Karpas-422 (cell line): ENCODE results near the gene MFSD1. TPM values are rescaled to one million over a fixed set of nuclear protein-coding genes. Genes with fewer than 3 reads are reported as not detected.

ENCODE experiments used
- DNase-seq: peaks from one replicate; pipeline ENCODE4 v3.0.0-alpha.2; 2015
- H2AFZ ChIP-seq: fragments of 200-600 bp; sonication (generic); 2 replicates; pipeline ENCODE4 v1.6.1; 2014; ENCODE audit warnings: antibody characterized with exemption, low read length, mixed read lengths
- H3K27ac ChIP-seq: fragments of 200-600 bp; sonication (generic); 2 replicates; pipeline ENCODE4 v1.5.1; 2014; ENCODE audit warnings: mild to moderate bottlenecking, low read length, moderate library complexity
- H3K27me3 ChIP-seq: fragments of 200-600 bp; sonication (generic); 2 replicates; pipeline ENCODE4 v1.6.1; 2014; ENCODE audit warnings: low read length, mixed read lengths
- H3K36me3 ChIP-seq: fragments of 200-600 bp; sonication (generic); 2 replicates; pipeline ENCODE4 v1.6.1; 2014; ENCODE audit warnings: low read length, mixed read lengths; ENCODE audit not compliant: insufficient read depth
- H3K4me1 ChIP-seq: fragments of 200-600 bp; sonication (generic); 2 replicates; pipeline ENCODE4 v1.6.1; 2014; ENCODE audit warnings: mild to moderate bottlenecking, low read length, mixed read lengths
- H3K4me2 ChIP-seq: fragments of 200-600 bp; sonication (generic); 2 replicates; pipeline ENCODE4 v1.6.1; 2014; ENCODE audit warnings: low read length, low read depth, mild to moderate bottlenecking; ENCODE audit not compliant: poor library complexity, severe bottlenecking
- H3K4me3 ChIP-seq: fragments of 200-600 bp; sonication (generic); 2 replicates; pipeline ENCODE4 v1.5.1; 2014; ENCODE audit warnings: mild to moderate bottlenecking, antibody characterized with exemption, low read length, mixed read lengths
- H3K79me2 ChIP-seq: fragments of 200-600 bp; sonication (generic); 2 replicates; pipeline ENCODE4 v1.6.1; 2014; ENCODE audit warnings: mild to moderate bottlenecking, low read length, mixed read lengths
- H3K9ac ChIP-seq: fragments of 200-600 bp; sonication (generic); 2 replicates; pipeline ENCODE4 v1.6.0; 2014; ENCODE audit warnings: low read length
- H3K9me2 ChIP-seq: fragments of 200-600 bp; sonication (generic), shearing (Covaris generic); replicated peaks from 2 replicates; pipeline ENCODE4 v1.6.0; 2014; ENCODE audit warnings: mild to moderate bottlenecking, low read length, moderate library complexity; ENCODE audit not compliant: insufficient read depth
- H3K9me3 ChIP-seq: fragments of 300-700, 200-600 bp; sonication (generic); 2 replicates; pipeline ENCODE4 v1.6.1; 2014; ENCODE audit warnings: low read length, mixed read lengths
- H4K20me1 ChIP-seq: fragments of 200-600 bp; sonication (generic); 2 replicates; pipeline ENCODE4 v1.6.1; 2014; ENCODE audit warnings: mild to moderate bottlenecking, antibody characterized with exemption, low read length, low read depth; ENCODE audit not compliant: insufficient read depth
- total RNA-seq: library from RNA; depleted of rRNA; stranded (reverse); fragments of >200 nt; shearing (Covaris generic); gene quantifications from 2 replicates; pipeline ENCODE4 v1.2.3, GENCODE V29; 2014; ENCODE audit warnings: low replicate concordance

MFSD1 gene
- total RNA-seq, 1 experiment from 2014 or later: 114 TPM

- no peaks in the 10 kb centered on the region for H3K36me3 ChIP-seq
- no peaks in the 10 kb centered on the region for H3K4me1 ChIP-seq
- no peak overlapping the region for H3K9ac ChIP-seq
- no peak overlapping the region for H3K4me2 ChIP-seq
- no peaks in the 10 kb centered on the region for H3K9me2 ChIP-seq
- H3K9me3 ChIP-seq: no peaks in the 10 kb centered on the region
- no peaks in the 10 kb centered on the region for H4K20me1 ChIP-seq
- DNase-seq: no peak
- no peaks in the 10 kb centered on the region for H3K27me3 ChIP-seq
- H3K79me2 ChIP-seq: no peaks in the 10 kb centered on the region
- no peak overlapping the region for H2AFZ ChIP-seq
- no peak overlapping the region for H3K4me3 ChIP-seq
- H3K27ac ChIP-seq: no peak overlapping the region
These were observed 33.5 kb upstream of the MFSD1 start for GRCh38 chr3:158768361-158768787.

- Histone ChIP-seq H4K20me1 (no peaks in the 10 kb centered on the region), H3K79me2 (no peaks in the 10 kb centered on the region), H3K9ac (no peak overlapping the region), H3K36me3 (no peaks in the 10 kb centered on the region), H3K27ac (no peak overlapping the region), H3K4me2 (no peak overlapping the region), H3K9me2 (no peaks in the 10 kb centered on the region), H3K4me1 (no peaks in the 10 kb centered on the region), H3K9me3 (no peaks in the 10 kb centered on the region), H3K27me3 (no peaks in the 10 kb centered on the region), H3K4me3 (no peak overlapping the region), H2AFZ (no peak overlapping the region)
- no peak for DNase-seq
These were observed 32.8 kb upstream of the MFSD1 start for GRCh38 chr3:158768881-158769543.

DNA sequence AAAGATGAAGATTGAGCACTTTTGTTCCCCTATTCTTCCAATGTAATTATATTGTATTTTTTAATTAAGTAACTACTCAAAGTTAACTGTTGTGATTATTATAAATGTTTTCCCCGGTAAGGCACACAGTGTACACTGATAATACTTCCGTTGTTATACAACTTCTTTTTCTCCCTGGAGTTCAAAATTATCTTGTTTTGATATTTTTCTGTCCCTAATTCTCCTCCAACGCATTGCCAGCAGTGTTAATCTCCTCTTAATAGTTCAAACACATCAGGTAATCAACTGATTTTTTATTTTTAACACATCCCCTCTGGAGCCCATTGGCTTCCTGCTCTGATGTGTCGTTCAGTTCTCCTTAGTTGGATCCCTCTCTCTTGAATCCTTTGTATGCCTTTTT is 32.3 kb upstream of the MFSD1 start:
- Histone ChIP-seq H3K4me2 (no peak overlapping the region), H3K4me3 (no peak overlapping the region), H3K9me3 (no peaks in the 10 kb centered on the region), H4K20me1 (no peaks in the 10 kb centered on the region), H3K9me2 (no peaks in the 10 kb centered on the region), H3K4me1 (no peaks in the 10 kb centered on the region), H2AFZ (no peak overlapping the region), H3K79me2 (no peaks in the 10 kb centered on the region), H3K27ac (no peak overlapping the region), H3K9ac (no peak overlapping the region), H3K36me3 (no peaks in the 10 kb centered on the region), H3K27me3 (no peaks in the 10 kb centered on the region)
- no peak for DNase-seq

DNA sequence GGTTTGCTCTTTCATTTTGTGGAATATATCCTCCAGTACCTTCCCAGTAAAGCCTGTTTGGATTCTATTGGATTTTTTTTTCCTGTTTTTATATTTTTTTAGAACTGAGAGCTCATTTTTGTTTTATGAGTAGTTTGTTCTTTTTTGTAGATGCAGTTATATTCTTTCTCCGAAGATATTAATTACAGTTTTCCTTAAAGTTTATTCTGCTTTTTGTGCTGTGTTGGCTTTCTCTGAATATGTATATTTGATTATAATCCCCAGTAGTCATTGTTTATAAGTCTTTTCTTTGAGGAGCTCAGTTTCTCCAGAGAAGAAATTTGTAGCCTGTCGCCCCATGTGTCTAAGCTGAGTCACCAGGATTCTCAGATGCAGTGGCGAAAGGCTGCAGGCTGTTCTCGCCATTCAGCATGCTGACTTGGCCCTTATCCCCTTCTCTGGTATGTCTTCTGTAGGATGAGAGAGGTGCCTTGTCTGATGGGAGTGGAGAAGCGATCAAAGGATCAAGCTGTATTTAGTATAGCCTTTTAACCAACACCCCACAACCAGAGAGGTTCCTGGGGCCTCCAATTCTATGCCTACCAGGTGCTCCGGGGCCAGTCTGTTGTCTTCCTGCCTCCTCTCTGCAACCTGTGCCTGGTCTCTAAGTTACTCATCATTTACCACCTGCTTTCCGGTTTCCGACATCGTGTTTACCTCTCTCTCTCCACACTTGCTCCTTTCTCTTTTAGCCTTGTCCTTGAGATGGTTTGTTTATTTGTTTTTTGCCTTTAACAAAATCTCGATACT is 31.7 kb upstream of the MFSD1 start:
- Histone ChIP-seq H3K27me3 (no peaks in the 10 kb centered on the region), H2AFZ (no peak overlapping the region), H3K79me2 (no peaks in the 10 kb centered on the region), H3K4me2 (no peak overlapping the region), H3K9me3 (no peaks in the 10 kb centered on the region), H3K27ac (no peak overlapping the region), H3K36me3 (no peaks in the 10 kb centered on the region), H3K4me1 (no peaks in the 10 kb centered on the region), H4K20me1 (no peaks in the 10 kb centered on the region), H3K9me2 (no peaks in the 10 kb centered on the region), H3K9ac (no peak overlapping the region), H3K4me3 (no peak overlapping the region)
- no peak for DNase-seq

DNA sequence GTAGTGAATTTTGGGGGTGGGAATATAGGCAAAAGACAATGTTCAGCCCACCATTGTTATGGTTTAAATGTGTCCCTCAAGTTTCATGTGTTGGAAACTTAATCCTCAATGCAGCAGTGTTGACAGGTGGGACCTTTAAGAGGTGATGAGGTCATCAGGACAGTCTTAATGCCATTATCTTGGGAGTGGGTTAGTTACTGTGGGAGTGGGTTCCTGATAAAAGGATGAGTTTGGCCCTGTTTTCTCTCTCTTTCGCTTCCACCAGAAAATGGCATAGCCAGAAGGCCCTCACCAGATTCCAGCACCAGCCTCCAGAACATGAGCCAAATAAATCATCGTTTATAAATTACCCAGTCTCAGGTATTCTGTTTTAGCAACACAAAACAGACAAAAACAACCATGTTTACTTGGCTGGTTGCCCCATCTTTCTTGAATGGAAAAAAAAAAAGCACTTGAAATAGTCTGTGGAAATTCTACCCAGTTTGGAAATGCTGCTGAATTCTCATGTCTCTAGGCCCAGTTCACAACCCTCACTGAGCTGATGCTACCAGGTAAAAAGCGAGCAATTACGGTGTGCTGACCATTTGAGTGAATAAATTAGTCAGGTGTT is 31.0 kb upstream of the MFSD1 start:
- Histone ChIP-seq H3K36me3 (no peaks in the 10 kb centered on the region), H4K20me1 (no peaks in the 10 kb centered on the region), H3K9me2 (no peaks in the 10 kb centered on the region), H3K27ac (no peak overlapping the region), H2AFZ (no peak overlapping the region), H3K9ac (no peak overlapping the region), H3K4me2 (no peak overlapping the region), H3K79me2 (no peaks in the 10 kb centered on the region), H3K27me3 (no peaks in the 10 kb centered on the region), H3K9me3 (no peaks in the 10 kb centered on the region), H3K4me3 (no peak overlapping the region), H3K4me1 (no peaks in the 10 kb centered on the region)
- no peak for DNase-seq

DNA sequence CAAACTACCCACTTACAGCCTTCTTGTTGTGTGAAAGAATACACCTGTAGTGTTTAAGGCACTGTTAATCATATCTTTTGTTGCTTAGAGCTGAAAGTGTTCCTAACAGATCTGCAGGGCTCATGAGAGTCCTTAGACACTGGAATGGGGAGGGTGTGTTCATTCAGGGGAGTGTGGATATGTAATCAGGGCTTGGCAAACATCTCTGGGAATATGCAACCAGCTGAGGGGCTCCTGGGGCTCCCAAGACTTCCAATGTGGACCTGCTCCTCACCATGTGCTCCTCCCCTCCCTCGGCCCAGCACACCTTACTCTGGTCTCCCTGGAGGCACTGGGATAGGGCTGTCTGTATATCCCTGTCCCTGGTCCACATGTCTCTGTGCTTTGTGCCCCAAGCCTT is 30.3 kb upstream of the MFSD1 start:
- no peaks in the 10 kb centered on the region for H3K79me2 ChIP-seq
- H2AFZ ChIP-seq: no peak overlapping the region
- no peak overlapping the region for H3K27ac ChIP-seq
- H3K4me1 ChIP-seq: no peaks in the 10 kb centered on the region
- DNase-seq: no peak
- no peaks in the 10 kb centered on the region for H3K9me2 ChIP-seq
- H4K20me1 ChIP-seq: no peaks in the 10 kb centered on the region
- H3K9ac ChIP-seq: no peak overlapping the region
- H3K27me3 ChIP-seq: no peaks in the 10 kb centered on the region
- H3K36me3 ChIP-seq: no peaks in the 10 kb centered on the region
- no peaks in the 10 kb centered on the region for H3K9me3 ChIP-seq
- no peak overlapping the region for H3K4me3 ChIP-seq
- no peak overlapping the region for H3K4me2 ChIP-seq

GRCh38 chr3:158771982-158772381 is 29.9 kb upstream of the MFSD1 start:
- Histone ChIP-seq H3K9ac (no peak overlapping the region), H3K4me1 (no peaks in the 10 kb centered on the region), H3K4me2 (no peak overlapping the region), H3K27ac (no peak overlapping the region), H2AFZ (no peak overlapping the region), H3K9me3 (no peaks in the 10 kb centered on the region), H3K27me3 (no peaks in the 10 kb centered on the region), H3K9me2 (no peaks in the 10 kb centered on the region), H3K36me3 (no peaks in the 10 kb centered on the region), H3K79me2 (no peaks in the 10 kb centered on the region), H4K20me1 (no peaks in the 10 kb centered on the region), H3K4me3 (no peak overlapping the region)
- no peak for DNase-seq

- Histone ChIP-seq H3K4me3 (no peak overlapping the region), H3K9me3 (no peaks in the 10 kb centered on the region), H4K20me1 (no peaks in the 10 kb centered on the region), H3K4me2 (no peak overlapping the region), H3K4me1 (no peaks in the 10 kb centered on the region), H3K27ac (no peak overlapping the region), H3K9me2 (no peaks in the 10 kb centered on the region), H3K9ac (no peak overlapping the region), H3K27me3 (no peaks in the 10 kb centered on the region), H2AFZ (no peak overlapping the region), H3K79me2 (no peaks in the 10 kb centered on the region), H3K36me3 (no peaks in the 10 kb centered on the region)
- no peak for DNase-seq
These were observed 28.7 kb upstream of the MFSD1 start for GRCh38 chr3:158773166-158773565.
